Measurements from ENCODE around the gene BCAS4.

GRCh38 chr20:50754420-50754819 lies 40.4 kb upstream of the BCAS4 start:
- no peak for TF ChIP-seq CTCF (IDR thresholded peaks at IDR 0.05)
- no peak for TF ChIP-seq POLR2A (IDR thresholded peaks at IDR 0.05)

All from right lobe of liver (tissue), 4 donors.